GM15510 (cell line): ENCODE measurements around the gene ASCL2.

ENCODE experiments used
- POLR2A ChIP-seq: IDR thresholded peaks from 3 replicates; pipeline ENCODE4 v1.6.1; 2011; ENCODE audit warnings: borderline replicate concordance; ENCODE audit not compliant: insufficient read length; ENCODE audit errors: extremely low read depth

ASCL2 gene, protein sequence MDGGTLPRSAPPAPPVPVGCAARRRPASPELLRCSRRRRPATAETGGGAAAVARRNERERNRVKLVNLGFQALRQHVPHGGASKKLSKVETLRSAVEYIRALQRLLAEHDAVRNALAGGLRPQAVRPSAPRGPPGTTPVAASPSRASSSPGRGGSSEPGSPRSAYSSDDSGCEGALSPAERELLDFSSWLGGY

DNA sequence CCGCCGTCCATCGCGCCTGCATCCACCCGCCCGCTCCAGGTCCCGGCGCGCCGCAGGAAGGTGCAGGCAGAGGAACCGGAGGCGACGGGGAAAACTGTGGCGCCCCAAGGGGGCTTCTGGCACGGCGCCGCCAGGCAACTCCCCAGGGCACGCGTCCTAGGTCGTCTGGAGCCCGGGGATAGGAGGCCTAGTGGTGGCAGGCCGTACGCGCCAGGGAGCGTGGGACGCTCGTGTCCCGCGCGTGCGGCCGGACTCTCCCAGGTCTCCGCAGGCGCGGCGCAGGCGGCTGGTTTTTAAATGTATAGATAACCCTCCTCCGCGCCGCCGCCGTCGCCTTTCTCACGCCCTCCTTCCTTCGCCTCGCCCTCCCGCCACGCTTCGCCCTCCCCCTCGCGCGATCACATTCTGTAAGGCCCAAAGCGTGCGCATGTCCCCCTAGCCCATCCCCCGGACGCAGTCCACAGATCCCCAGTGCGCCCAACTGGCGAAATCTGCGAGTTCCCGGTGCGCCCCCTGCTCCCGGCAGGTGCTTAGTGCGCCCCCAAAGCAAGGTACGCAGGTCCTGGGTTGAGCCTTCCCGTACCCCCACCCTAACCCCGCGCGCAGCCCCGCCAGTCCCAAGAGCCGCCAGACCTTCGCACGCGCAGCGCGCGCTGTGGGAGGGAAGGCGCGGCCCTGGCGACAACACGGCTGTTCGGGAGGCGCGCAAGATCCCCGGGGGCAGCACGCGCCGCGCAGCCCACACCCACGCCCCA lies at the start of gene ASCL2:
ASCL2 (minus strand) TSS at position 267 of the 755 bp plus-strand sequence; CDS start at position 11, 256 bp downstream.
- no peak for TF ChIP-seq POLR2A

DNA sequence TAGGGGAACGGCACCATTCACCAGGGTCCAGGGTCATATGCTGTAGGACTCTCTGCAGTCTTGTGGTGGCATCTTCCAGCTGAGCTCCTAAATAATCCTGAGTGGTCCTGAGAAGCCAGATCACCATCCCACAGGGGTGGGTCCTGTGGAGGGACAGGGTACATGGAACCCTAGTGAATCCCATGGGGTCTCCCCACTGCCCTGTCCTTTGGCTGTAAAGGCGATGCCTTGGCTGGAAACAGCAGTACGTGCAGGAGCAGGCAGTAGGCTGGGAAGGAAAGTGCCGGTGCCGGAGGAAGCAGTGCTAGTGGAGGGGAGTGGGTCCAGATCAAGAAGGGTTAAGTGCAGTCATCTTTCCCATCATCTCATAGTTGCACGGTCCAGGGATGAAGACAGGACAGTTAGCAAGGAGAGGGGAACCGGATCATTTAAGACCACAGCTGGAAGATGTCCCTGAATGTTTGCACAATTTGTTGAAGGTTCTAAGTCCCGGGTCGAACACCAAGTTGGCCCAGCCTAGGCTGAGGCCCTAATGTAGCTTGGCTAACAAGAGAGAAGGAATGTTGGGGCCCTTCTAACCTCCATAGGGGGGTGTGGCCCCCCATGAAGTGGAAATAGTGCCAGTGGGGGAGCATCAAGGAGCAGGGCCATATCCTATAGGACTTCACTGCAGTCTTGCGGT lies 49.5 kb upstream of the ASCL2 start:
- TF ChIP-seq POLR2A: no peak

DNA sequence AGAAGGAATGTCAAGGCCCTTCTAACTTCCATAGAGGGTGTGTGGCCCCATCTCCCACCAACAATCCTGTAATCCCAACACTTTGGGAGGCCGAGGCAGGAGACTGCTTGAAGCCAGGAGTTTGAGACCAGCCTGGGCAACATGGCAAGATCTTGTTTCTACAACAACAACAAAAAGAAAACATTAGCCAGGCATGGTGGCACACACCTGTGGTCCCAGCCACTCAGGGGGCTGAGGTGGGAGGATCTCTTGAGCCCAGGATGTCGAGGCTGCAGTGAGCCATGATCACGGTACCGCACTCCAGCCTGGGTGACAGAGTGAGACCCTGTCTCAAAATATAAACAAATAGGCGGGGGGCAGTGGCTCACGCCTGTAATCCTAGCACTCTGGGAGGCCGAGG lies 48.3 kb upstream of the ASCL2 start:
- no peak for TF ChIP-seq POLR2A

DNA sequence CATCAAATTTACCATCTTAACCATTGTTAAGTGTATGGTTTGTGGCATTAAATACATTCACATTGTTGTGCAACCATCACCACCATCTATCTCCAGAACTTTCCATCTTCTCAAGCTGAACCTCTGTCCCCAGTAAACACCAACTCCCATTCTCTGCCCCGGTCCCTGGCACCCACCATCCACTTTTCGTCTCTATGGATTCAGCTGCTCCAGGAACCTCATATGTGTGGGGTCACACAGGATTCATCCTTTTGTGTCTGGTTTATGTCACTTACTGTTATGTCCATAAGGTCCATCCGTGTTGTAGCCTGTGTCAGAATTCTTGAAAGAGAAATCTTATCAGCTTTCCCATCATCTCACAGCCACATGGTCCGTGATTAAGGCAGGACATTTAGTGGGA lies 47.7 kb upstream of the ASCL2 start:
- TF ChIP-seq POLR2A: no peak

DNA sequence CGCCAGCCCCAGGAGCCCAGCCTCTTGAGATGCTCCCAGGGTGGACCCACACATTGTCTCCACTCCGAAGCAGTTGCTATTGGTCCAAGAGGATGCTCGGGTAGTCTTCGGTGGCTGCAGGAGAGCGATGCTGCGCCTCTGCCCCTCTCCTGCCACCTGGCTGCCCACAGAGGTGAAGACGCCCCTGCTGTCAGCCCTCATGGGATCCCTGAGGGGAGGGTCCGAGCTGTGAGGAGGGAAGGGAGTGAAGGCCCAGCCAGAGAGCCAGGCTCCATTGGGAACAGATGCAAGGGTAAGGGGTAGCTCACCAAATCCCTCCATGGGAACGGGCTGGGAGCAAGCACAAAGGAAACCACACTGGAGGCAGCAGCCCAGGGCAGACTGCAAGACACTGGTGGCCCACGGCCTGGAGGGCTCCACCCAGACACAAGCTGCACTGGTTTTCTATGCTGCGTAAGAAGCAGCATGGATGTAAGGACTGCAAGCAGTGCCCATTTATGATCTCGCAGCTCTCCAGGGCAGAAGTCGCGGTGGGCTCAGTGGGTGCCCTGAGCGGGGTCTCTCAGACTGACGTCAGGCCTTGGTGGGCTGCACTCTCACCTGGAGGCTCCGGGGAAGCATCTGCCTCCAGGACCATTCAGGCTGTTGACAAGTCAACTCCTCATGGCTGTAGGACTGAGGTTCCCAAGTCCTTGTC lies 47.1 kb upstream of the ASCL2 start:
- no peak for TF ChIP-seq POLR2A

DNA sequence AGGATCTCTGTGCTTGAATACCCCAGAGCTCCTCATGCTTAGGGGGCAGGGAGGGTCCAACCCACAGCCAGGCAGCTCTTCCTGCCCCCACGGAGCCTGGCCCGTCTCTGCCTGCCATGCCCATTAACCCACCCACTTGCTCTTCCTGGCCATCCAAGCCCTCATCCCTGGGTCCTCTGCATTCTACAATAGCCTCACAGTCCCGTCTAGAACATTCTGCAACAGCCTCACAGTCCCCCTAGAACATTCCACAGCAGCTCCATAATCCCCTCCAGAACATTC lies 46.5 kb upstream of the ASCL2 start:
- no peak for TF ChIP-seq POLR2A

DNA sequence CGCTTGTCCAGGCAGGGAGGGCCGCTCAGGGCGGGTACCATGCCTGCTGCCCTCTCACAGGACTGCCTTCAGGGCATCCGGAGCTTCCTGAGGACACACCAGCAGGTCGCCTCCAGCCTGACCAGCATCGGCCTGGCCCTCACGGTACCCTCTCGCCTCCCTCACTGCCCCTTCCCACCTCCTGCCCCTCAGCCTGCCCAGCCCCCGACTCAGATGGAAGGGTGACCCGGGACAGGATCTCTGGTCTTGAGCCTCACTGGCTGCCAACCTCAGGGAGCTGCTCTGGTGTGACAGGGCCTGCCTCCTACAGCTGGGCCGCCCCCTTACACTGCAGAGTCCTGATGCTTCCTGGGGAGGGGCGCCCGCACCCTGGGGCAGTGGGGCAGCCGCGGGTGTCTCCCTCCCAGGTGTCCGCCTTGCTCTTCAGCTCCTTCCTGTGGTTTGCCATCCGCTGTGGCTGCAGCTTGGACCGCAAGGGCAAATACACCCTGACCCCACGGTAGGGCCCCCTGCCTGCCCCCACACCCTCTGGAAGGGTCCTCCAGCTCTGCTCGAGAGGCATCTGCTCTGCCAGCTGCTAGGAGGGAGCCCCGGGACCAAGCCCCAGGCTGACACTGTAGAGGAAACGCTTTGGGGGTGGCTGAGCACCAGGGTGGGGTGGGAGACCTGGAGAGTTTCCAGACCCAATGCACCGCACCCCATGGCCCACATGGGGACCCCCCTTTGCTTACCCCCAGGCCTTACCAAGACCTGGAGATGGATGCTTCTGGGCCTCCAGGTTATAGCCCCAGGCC lies 46.0 kb upstream of the ASCL2 start:
- no peak for TF ChIP-seq POLR2A

DNA sequence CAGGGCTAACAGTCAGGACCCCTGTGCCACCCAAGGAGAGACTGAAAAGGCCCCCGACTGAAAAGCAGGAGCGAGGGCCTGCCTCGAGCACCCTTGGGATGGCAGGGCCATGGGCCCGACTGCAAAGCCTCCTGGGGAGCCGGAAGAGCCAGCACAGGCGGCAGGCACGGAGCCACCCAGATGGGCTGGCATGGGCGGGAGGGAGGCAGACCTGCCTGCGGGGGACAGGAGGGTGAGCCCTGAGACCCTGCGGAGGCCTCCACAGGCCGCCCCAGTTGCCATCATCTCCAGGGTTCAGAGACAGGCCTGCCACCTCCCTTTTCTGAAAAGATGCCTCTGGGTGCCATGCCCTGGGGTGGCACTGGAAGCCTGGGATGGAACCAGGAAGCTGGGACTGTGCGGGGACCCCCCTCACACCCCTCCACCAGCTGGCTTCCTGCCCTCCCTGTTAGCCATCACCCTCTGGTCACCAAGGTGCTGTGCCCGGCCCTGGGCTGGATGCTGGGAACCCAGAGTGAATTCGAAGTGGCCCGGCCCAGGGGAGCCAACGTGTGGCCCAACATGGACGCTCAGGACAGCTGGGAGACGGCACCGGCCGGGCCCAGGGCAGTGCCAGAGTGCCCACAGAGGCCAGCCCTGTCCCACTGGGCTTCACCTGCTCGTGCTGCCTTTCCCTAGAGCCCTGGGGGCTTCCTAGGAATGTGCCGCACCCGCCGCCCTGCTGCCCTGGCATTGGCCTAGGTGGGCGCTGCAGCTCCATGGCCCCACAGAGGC lies 45.2 kb upstream of the ASCL2 start:
- TF ChIP-seq POLR2A: no peak

DNA sequence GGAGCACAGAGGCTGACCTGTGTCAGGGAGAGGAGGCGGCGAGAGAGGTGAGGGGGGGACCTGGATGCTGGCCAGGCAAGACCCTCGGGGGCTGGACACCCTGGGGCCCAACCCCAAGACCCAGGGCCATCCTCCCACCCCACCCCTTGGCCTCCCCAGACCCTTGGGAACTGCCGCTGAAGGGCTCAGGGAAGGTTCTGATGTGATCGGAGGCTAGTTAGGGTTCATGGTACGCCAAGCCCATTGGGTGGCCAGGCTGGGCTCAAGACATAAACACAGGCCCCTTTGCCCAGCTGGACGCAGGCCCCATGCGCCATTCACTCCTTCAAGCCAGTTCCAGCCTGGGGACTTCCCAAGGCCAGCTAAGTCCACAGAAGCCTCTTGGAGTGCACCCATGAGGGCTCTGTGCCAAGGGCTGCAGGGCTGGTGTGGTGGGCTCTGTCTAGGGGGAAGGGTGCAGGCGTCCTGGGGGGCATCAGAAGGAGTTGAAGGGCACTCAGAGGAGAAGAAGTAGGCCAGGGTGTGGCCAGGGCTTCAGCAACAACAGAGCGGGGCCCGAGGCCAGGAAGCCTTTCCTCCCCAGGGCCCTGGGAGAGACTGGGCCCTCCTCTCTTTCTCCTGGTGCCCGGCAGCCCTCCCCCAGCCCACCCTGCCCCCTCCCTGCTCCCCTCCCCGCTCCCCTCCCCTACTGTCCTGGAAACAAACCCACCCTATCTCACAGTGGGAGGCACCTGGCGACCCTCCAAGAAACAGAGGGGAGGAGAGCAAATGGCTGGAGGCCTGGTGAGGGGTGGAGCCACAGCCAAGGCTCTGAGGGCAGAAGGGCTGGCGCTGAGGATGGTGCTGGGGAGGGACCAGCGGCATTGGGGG lies 44.4 kb upstream of the ASCL2 start:
- TF ChIP-seq POLR2A: no peak

DNA sequence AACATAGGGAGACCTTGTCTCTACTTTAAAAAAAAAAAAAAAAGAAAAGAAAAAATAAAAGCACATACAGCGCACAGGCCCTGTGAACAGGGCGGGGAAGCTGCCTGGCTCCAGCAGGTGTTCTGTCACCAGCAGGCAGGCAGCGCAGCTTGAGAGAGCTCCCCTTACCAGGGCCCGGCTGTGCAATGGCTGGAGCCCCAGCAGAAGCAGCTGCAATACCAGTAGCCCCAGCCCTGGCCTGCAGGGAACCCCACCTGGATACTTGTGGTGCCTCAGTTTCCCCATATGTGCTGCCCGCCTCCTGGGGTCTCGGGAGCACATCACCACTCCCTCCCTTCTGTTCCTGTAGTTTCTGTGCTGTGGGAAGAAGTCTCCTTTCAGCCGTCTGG lies 43.7 kb upstream of the ASCL2 start:
- TF ChIP-seq POLR2A: no peak

DNA sequence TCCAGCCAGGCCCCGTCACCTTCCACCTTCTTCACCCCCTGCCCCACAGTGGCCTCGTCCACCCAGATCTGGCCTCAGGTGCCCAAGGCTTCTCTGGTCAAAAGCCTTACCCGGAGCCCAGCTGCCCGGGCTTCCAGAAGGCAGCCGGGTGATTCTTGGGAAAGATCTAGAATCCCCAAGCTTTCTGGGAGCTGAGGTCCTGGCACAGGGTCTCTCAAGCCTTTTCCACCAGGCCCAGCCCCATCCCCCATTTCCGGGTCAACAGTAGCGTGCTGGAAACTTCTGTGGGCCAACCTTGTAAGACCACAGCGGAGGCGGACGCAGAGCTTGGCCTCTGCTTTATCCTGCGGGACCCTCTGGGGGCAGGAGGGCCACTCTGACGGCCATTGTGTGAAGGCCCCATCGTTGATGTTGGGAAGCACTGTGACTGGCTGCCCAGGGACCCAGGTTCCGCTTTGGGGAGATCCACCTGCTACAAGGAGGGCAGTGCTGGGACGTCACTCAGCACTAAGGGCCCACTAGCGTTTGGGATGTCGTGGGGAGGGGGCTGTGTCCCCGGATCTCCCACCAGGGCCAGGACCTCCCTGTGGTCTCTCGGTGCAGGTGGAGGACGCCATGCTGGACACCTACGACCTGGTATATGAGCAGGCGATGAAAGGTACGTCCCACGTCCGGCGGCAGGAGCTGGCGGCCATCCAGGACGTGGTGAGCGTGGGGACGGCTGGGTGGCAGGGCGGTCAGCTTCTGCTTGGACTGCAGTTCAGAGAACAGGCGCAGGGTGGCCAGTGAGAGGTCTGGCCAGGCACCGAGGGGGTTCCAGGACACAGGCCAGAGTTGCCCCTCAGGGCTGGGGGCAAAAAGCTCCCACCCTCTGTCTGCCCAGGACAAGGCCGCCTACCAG lies 42.9 kb upstream of the ASCL2 start:
- no peak for TF ChIP-seq POLR2A
